Ovary (tissue), 3 donors: Measurements from ENCODE around the gene CKS2.

ENCODE experiments used
- CTCF ChIP-seq, 3 donors: fragments of 450-650 bp in 2 of 3; fragments of 200-600 bp in 1 of 3; IDR thresholded peaks; one replicate each; pipeline versions ENCODE4 v1.5.1 to v1.8.0; 2016 to 2022; ENCODE audit warnings: antibody characterized with exemption in 3 of 3, mild to moderate bottlenecking in 1 of 3
- POLR2A ChIP-seq: fragments of 450-650 bp; IDR thresholded peaks from one replicate; pipeline ENCODE4 v1.6.1; 2017; ENCODE audit warnings: antibody characterized with exemption, mild to moderate bottlenecking, moderate library complexity
- donor health status: DM: no; HTN: no; CAD: no.

GRCh38 chr9:89342948-89343347 lies 32.0 kb downstream of the CKS2 start:
- TF ChIP-seq CTCF (IDR thresholded peaks at IDR 0.05) (no peak), POLR2A (no peak)
